B cell (primary cell): ENCODE measurements around the gene SURF6.

Experiments used
- EZH2 ChIP-seq: IDR thresholded peaks from 2 replicates; pipeline ENCODE4 v1.6.1; 2012; ENCODE audit warnings: borderline replicate concordance, low read depth, mild to moderate bottlenecking, moderate library complexity, low read length; ENCODE audit not compliant: insufficient read depth, poor library complexity, severe bottlenecking
- TF ChIP-seq, protein P1 (sequence below): fragments of 200-600 bp; IDR thresholded peaks from one replicate; pipeline ENCODE4 v1.8.0; 2022; ENCODE audit warnings: antibody characterized with exemption, mild to moderate bottlenecking

GRCh38 chr9:133290751-133291302 is 45.2 kb downstream of the SURF6 start:
- TF ChIP-seq, protein P1, sequence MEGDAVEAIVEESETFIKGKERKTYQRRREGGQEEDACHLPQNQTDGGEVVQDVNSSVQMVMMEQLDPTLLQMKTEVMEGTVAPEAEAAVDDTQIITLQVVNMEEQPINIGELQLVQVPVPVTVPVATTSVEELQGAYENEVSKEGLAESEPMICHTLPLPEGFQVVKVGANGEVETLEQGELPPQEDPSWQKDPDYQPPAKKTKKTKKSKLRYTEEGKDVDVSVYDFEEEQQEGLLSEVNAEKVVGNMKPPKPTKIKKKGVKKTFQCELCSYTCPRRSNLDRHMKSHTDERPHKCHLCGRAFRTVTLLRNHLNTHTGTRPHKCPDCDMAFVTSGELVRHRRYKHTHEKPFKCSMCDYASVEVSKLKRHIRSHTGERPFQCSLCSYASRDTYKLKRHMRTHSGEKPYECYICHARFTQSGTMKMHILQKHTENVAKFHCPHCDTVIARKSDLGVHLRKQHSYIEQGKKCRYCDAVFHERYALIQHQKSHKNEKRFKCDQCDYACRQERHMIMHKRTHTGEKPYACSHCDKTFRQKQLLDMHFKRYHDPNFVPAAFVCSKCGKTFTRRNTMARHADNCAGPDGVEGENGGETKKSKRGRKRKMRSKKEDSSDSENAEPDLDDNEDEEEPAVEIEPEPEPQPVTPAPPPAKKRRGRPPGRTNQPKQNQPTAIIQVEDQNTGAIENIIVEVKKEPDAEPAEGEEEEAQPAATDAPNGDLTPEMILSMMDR, result no peak
- TF ChIP-seq EZH2, result no peak
